ENCODE data around the gene RIPOR3. TPM values are rescaled to one million over a fixed set of nuclear protein-coding genes. Genes with fewer than 3 reads are reported as not detected.
"Not testable (repeated sequence)": the region's sequence is repeated elsewhere in the genome, so short reads cannot be mapped to it uniquely, and the experiment has no call there.

RIPOR3 gene
- total and polyA plus RNA-seq, 5 donors from 2014 or later = 0.69 to 1.9 (median 1.3) TPM

DNA sequence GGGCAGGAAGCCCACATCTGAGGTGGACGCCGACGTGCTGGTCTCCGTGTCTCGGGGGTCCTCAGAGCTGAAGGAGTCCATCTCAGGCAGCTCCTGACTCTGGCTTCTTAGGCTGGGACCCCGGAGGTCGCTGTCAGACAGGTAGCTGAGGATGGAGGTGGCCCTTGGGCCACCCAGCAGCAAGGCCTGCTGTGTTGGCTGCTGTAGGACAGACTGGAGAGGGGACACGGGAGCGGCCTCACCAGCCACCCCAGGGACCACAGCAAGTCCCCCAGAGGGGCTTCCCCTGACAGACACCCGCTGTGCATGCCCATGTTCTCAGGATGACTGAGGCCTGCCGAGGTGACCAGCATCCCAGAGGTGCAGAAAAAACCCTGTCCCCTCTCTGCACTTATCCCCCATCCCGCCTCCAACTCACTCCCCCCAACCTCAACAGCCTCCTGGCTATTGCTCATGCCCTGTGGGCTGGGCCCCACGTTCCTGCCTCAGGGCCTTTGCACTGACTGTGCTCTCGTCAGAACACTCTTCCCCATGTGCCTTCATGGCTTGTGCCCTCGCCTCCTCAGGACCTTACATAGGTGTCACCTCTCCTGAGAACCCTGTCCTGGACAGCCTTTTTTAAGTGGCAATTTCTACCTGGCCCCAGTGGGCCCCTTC lies 88.8 kb downstream of the RIPOR3 start:
- ATAC-seq (ENCODE audit: low read depth in 2 of 2) (no peak), DNase-seq (no peak)
- no peaks in the 10 kb centered on the region for H3K27me3 ChIP-seq (ENCODE audit: control insufficient read depth, insufficient read depth, low read length)

DNA sequence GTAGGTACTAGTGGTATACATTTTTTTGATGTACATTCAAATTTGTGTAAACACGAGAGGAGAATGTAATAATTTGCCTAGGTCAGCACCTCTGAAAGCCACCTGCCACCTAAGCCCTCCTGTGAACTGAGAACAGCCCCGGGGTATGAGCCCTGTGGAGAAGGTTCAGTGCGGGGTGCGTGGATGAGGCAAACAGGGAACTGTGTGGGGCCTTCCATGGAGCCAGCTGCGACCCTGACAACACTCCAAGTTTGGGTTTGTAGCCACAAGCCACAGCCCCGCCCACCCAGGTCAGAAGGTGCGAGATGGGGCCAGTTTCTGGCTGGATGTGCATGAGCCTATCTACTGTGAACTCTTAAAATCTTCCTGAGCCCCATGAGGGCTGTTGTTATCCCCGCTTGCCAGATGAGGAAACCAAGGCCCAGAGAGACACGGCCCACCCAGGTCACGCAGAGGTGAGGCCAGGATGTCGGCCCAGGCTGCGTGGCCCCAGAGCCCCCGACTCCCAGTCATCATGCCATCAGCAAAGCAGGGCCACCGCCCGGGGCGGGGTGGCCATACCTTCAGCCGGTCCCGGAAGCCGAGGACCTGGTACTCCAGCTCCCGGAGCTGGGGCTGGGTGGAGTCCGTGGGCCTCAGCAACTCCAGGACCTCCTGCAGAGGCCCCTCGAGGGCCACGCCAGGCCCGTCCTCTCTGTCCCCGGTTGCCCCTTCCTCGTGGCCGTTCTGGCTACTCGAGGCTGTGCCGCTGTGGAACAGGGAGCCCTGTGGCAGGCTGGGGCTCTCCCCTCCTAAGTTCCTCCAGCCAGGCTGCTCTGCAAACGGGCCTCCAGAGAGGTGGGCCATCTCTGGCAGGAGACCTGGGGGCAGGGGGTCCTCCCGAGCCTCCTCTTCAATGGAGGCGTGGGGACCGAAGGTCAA lies 89.6 kb downstream of the RIPOR3 start:
- no peaks in the 10 kb centered on the region for H3K4me1 Mint-ChIP-seq
- no peak for DNase-seq
- Histone ChIP-seq H3K27ac (ENCODE audit: insufficient read depth, low read length, poor library complexity, severe bottlenecking) (no peak overlapping the region), H3K4me3 (ENCODE audit: low read depth, low read length) (no peak overlapping the region), H3K9me3 (ENCODE audit: control insufficient read depth in 2 of 2, low read length in 2 of 2) (no peaks in the 10 kb centered on the region), H3K36me3 (ENCODE audit: control insufficient read depth, insufficient read depth, low read length) (no peaks in the 10 kb centered on the region), H3K27me3 (ENCODE audit: control insufficient read depth, insufficient read depth, low read length) (no peaks in the 10 kb centered on the region), H3K4me1 (ENCODE audit: control insufficient read depth, insufficient read depth, low read length, poor library complexity, severe bottlenecking) (no peaks in the 10 kb centered on the region)
- peaks cover 32% of the 10 kb centered on the region for H3K27me3 Mint-ChIP-seq
- no peak for ATAC-seq (ENCODE audit: low read depth in 2 of 2)
- no peaks in the 10 kb centered on the region for H3K9me3 Mint-ChIP-seq
- no peaks in the 10 kb centered on the region for H3K36me3 Mint-ChIP-seq
- H3K4me3 Mint-ChIP-seq = no peak overlapping the region
- H3K27ac Mint-ChIP-seq = no peak overlapping the region

More for the DNA sequence above, 88.8 kb downstream of the RIPOR3 start:
- H3K9me3 Mint-ChIP-seq = no peaks in the 10 kb centered on the region
- H3K36me3 Mint-ChIP-seq = no peaks in the 10 kb centered on the region
- H3K4me3 Mint-ChIP-seq = no peak overlapping the region
- H3K27ac Mint-ChIP-seq = no peak overlapping the region
- H3K4me1 ChIP-seq (ENCODE audit: control insufficient read depth, insufficient read depth, low read length, poor library complexity, severe bottlenecking) = no peaks in the 10 kb centered on the region
- peaks cover 35% of the 10 kb centered on the region for H3K27me3 Mint-ChIP-seq
- H3K4me1 Mint-ChIP-seq = no peaks in the 10 kb centered on the region
- no peak overlapping the region for H3K4me3 ChIP-seq (ENCODE audit: low read depth, low read length)
- H3K36me3 ChIP-seq (ENCODE audit: control insufficient read depth, insufficient read depth, low read length) = no peaks in the 10 kb centered on the region
- no peaks in the 10 kb centered on the region for H3K9me3 ChIP-seq (ENCODE audit: control insufficient read depth in 2 of 2, low read length in 2 of 2)
- H3K27ac ChIP-seq (ENCODE audit: insufficient read depth, low read length, poor library complexity, severe bottlenecking) = no peak overlapping the region

- Mint-ChIP-seq H3K27ac (peak overlapping the region in 2 of 3 donors; percentile 20 to 26), H3K4me1 (peaks cover 0 to 5% (median 0%) of the 10 kb centered on the region in 4 donors), H3K27me3 (peaks cover 32% of the 10 kb centered on the region), H3K9me3 (no peaks in the 10 kb centered on the region), H3K4me3 (peak overlapping the region in 1 of 4 donors; percentile 28), H3K36me3 (no peaks in the 10 kb centered on the region)
- Histone ChIP-seq H3K27ac (ENCODE audit: insufficient read depth, low read length, poor library complexity, severe bottlenecking) (no peak overlapping the region), H3K4me1 (ENCODE audit: control insufficient read depth, insufficient read depth, low read length, poor library complexity, severe bottlenecking) (no peaks in the 10 kb centered on the region), H3K27me3 (ENCODE audit: control insufficient read depth, insufficient read depth, low read length) (no peaks in the 10 kb centered on the region), H3K4me3 (ENCODE audit: low read depth, low read length) (no peak overlapping the region), H3K36me3 (ENCODE audit: control insufficient read depth, insufficient read depth, low read length) (no peaks in the 10 kb centered on the region), H3K9me3 (ENCODE audit: control insufficient read depth in 2 of 2, low read length in 2 of 2) (no peaks in the 10 kb centered on the region)
- DNase-seq = no peak
- ATAC-seq (ENCODE audit: low read depth in 2 of 2) = no peak
Observed at GRCh38 chr20:50600281-50600895, 91.0 kb downstream of the RIPOR3 start.

DNA sequence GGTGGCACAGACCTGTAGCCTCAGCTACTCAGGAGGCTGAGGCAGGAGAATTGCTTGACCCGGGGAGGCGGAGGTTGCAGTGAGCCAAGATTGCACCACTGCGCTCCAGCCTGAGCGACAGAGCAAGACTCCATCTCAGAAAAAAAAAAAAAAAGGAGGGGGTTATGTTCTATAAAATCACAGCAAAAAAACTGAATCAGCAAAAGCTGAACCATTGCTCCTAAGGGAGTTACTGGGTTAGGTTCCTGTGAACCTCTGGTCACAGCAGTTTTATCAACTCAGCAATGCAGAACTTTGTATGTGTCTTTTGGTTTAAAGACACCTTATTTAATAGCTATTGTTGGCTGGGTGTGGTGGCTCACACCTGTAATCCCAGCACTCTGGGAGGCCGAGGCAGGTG lies 92.6 kb downstream of the RIPOR3 start:
- not testable (repeated sequence) for H3K9me3 Mint-ChIP-seq; DNase-seq; ATAC-seq (ENCODE audit: low read depth in 2 of 2); H3K36me3 Mint-ChIP-seq; H3K4me1 Mint-ChIP-seq; H3K27ac Mint-ChIP-seq; H3K36me3 ChIP-seq (ENCODE audit: control insufficient read depth, insufficient read depth, low read length); H3K27me3 ChIP-seq (ENCODE audit: control insufficient read depth, insufficient read depth, low read length); H3K9me3 ChIP-seq (ENCODE audit: control insufficient read depth in 2 of 2, low read length in 2 of 2); H3K4me3 ChIP-seq (ENCODE audit: low read depth, low read length); H3K4me1 ChIP-seq (ENCODE audit: control insufficient read depth, insufficient read depth, low read length, poor library complexity, severe bottlenecking); H3K27ac ChIP-seq (ENCODE audit: insufficient read depth, low read length, poor library complexity, severe bottlenecking)
- peaks cover 22% of the 10 kb centered on the region for H3K27me3 Mint-ChIP-seq
- peak overlapping the region in 1 of 4 donors; percentile 19 for H3K4me3 Mint-ChIP-seq

- no peak overlapping the region for H3K27ac ChIP-seq (ENCODE audit: insufficient read depth, low read length, poor library complexity, severe bottlenecking)
- no peak overlapping the region for H3K4me3 Mint-ChIP-seq
Observed at GRCh38 chr20:50598074-50598473, 93.3 kb downstream of the RIPOR3 start.

GRCh38 chr20:50597406-50597969 lies 93.9 kb downstream of the RIPOR3 start:
- no peaks in the 10 kb centered on the region for H3K9me3 ChIP-seq (ENCODE audit: control insufficient read depth in 2 of 2, low read length in 2 of 2)
- peak overlapping the region in 1 of 4 donors; percentile 71 for H3K4me3 Mint-ChIP-seq
- ATAC-seq (ENCODE audit: low read depth in 2 of 2) = no peak
- H3K27me3 Mint-ChIP-seq = peaks cover 13% of the 10 kb centered on the region
- no peak for DNase-seq
- H3K36me3 Mint-ChIP-seq = no peaks in the 10 kb centered on the region
- no peaks in the 10 kb centered on the region for H3K36me3 ChIP-seq (ENCODE audit: control insufficient read depth, insufficient read depth, low read length)
- no peak overlapping the region for H3K4me3 ChIP-seq (ENCODE audit: low read depth, low read length)
- no peaks in the 10 kb centered on the region for H3K4me1 ChIP-seq (ENCODE audit: control insufficient read depth, insufficient read depth, low read length, poor library complexity, severe bottlenecking)
- H3K4me1 Mint-ChIP-seq = peaks cover 0 to 6% (median 0%) of the 10 kb centered on the region in 4 donors
- no peaks in the 10 kb centered on the region for H3K27me3 ChIP-seq (ENCODE audit: control insufficient read depth, insufficient read depth, low read length)
- no peak overlapping the region for H3K27ac ChIP-seq (ENCODE audit: insufficient read depth, low read length, poor library complexity, severe bottlenecking)
- no peak overlapping the region for H3K27ac Mint-ChIP-seq
- no peaks in the 10 kb centered on the region for H3K9me3 Mint-ChIP-seq

More at GRCh38 chr20:50598074-50598473, 93.3 kb downstream of the RIPOR3 start:
- ATAC-seq (ENCODE audit: low read depth in 2 of 2) (no peak), DNase-seq (no peak)
- Histone ChIP-seq H3K4me3 (ENCODE audit: low read depth, low read length) (no peak overlapping the region), H3K4me1 (ENCODE audit: control insufficient read depth, insufficient read depth, low read length, poor library complexity, severe bottlenecking) (no peaks in the 10 kb centered on the region), H3K27me3 (ENCODE audit: control insufficient read depth, insufficient read depth, low read length) (no peaks in the 10 kb centered on the region), H3K36me3 (ENCODE audit: control insufficient read depth, insufficient read depth, low read length) (no peaks in the 10 kb centered on the region), H3K9me3 (ENCODE audit: control insufficient read depth in 2 of 2, low read length in 2 of 2) (no peaks in the 10 kb centered on the region)
- Mint-ChIP-seq H3K4me1 (peaks cover 0 to 6% (median 0%) of the 10 kb centered on the region in 4 donors), H3K36me3 (no peaks in the 10 kb centered on the region), H3K9me3 (no peaks in the 10 kb centered on the region), H3K27ac (no peak overlapping the region), H3K27me3 (peaks cover 17% of the 10 kb centered on the region)

GRCh38 chr20:50596694-50597021 lies 94.7 kb downstream of the RIPOR3 start:
- Histone ChIP-seq H3K27me3 (ENCODE audit: control insufficient read depth, insufficient read depth, low read length) (no peaks in the 10 kb centered on the region), H3K27ac (ENCODE audit: insufficient read depth, low read length, poor library complexity, severe bottlenecking) (no peak overlapping the region), H3K4me1 (ENCODE audit: control insufficient read depth, insufficient read depth, low read length, poor library complexity, severe bottlenecking) (no peaks in the 10 kb centered on the region), H3K4me3 (ENCODE audit: low read depth, low read length) (no peak overlapping the region), H3K36me3 (ENCODE audit: control insufficient read depth, insufficient read depth, low read length) (no peaks in the 10 kb centered on the region), H3K9me3 (ENCODE audit: control insufficient read depth in 2 of 2, low read length in 2 of 2) (no peaks in the 10 kb centered on the region)
- ATAC-seq (ENCODE audit: low read depth in 2 of 2) (no peak), DNase-seq (no peak)
- Mint-ChIP-seq H3K9me3 (no peaks in the 10 kb centered on the region), H3K4me3 (no peak overlapping the region), H3K36me3 (no peaks in the 10 kb centered on the region), H3K27ac (no peak overlapping the region), H3K27me3 (peaks cover 13% of the 10 kb centered on the region), H3K4me1 (peaks cover 0 to 6% (median 0%) of the 10 kb centered on the region in 4 donors)
